Coronary artery (tissue), 2 donors: Measurements from ENCODE around the gene RAX.

Experiments used
- DNase-seq: peaks from one replicate; pipeline ENCODE4 v3.0.0-alpha.2; 2017; ENCODE audit warnings: low spot score
- H3K27ac ChIP-seq, 2 donors: fragments of 200-600 bp; sonication (generic); one replicate each; pipeline ENCODE4 v1.5.1; 2016 to 2019
- H3K4me3 ChIP-seq: fragments of 200-600 bp; sonication (generic); 2 replicates; pipeline ENCODE4 v1.5.1; 2016; ENCODE audit warnings: mild to moderate bottlenecking, moderate library complexity
- CTCF ChIP-seq: fragments of 200-600 bp; sonication (generic); IDR thresholded peaks from one replicate; pipeline ENCODE4 v1.5.1; 2019; ENCODE audit warnings: antibody characterized with exemption

RAX gene

GRCh38 chr18:59305295-59305694 is 32.0 kb upstream of the RAX start:
- Histone ChIP-seq H3K27ac (no peak overlapping the region), H3K4me3 (no peak overlapping the region)
- no peak for DNase-seq
- no peak for TF ChIP-seq CTCF

- TF ChIP-seq CTCF = no peak
- no peak for DNase-seq
These were observed 30.5 kb upstream of the RAX start for GRCh38 chr18:59303656-59304195.

GRCh38 chr18:59303006-59303405 is 29.8 kb upstream of the RAX start:
- Histone ChIP-seq H3K27ac (no peak overlapping the region), H3K4me3 (no peak overlapping the region)
- no peak for DNase-seq
- no peak for TF ChIP-seq CTCF

More at GRCh38 chr18:59303656-59304195, 30.5 kb upstream of the RAX start:
- Histone ChIP-seq H3K4me3 (no peak overlapping the region), H3K27ac (no peak overlapping the region)

GRCh38 chr18:59301929-59302328 is 28.7 kb upstream of the RAX start:
- Histone ChIP-seq H3K4me3 (no peak overlapping the region), H3K27ac (no peak overlapping the region)
- DNase-seq = no peak
- TF ChIP-seq CTCF = no peak

GRCh38 chr18:59300676-59301285 is 27.5 kb upstream of the RAX start:
- Histone ChIP-seq H3K4me3 (no peak overlapping the region), H3K27ac (no peak overlapping the region)
- DNase-seq = no peak
- no peak for TF ChIP-seq CTCF

GRCh38 chr18:59298871-59299270 is 25.6 kb upstream of the RAX start:
- no peak for DNase-seq
- H3K27ac ChIP-seq = no peak overlapping the region
- H3K4me3 ChIP-seq = no peak overlapping the region
- no peak for TF ChIP-seq CTCF

GRCh38 chr18:59293317-59293716 is 20.1 kb upstream of the RAX start:
- no peak overlapping the region for H3K4me3 ChIP-seq
- no peak for DNase-seq
- H3K27ac ChIP-seq = no peak overlapping the region
- TF ChIP-seq CTCF = no peak
